Putamen (tissue), 1 donor: ENCODE measurements around the gene EPS8.

Experiments used
- DNase-seq: peaks from one replicate; pipeline ENCODE4 v3.0.0-alpha.2; 2016; ENCODE audit warnings: low spot score

The EPS8 gene

DNA sequence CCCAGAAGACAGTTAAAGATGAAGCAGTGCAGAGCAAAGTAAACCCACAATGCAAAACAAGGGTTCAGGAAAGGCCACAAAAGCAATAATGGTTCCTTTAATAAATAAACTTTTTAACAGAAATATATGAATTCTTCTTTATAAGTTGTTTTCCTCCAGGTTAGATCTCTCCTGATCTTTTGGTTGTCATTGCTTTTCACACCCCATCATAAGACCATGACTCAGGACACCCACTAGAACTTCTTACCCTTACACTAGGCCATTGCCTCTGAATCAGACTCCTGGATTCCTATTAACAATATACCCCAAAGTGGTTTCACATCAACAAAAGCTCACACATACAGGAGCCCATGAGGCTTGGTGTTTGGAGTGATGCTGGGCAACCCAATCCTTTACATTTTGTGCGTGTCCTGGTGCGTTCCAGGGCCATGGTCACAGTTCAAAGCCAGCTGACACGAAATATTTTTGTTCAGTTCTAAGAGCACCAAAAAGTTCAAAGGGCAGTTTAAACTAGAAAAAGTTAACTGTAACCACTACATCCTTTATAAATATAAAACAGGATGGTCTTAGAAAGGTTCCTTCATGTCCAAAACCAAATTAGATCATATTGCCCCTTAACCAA is 187.0 kb downstream of the EPS8 start:
- DNase-seq, result no peak

DNA sequence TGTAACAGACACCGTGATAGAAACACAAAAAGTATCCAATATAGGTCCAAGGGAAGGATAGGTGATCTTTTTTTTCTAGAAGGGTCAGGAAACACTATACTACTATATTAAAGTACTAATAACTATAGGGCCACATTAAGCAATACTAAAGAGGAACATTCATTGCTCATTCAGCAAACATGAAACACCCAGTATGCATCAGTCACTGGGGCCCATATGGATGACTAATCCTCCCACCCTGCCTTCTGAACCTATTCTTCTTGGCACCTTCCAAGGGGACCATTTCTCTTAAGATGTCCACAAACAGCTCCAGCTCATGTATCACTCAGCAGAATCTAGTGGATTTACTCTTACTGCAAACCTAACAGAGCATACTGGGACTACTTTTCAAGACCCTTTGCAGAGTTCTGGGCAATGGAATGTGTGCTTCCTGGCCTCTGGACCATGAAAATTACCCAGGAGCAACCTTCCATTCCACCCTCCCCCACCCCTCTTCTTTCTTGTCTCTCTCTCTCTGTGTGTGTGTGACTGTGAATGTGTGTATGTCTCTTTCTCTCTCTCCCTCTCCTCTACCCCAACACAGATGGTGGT is 187.9 kb downstream of the EPS8 start:
- no peak for DNase-seq

DNA sequence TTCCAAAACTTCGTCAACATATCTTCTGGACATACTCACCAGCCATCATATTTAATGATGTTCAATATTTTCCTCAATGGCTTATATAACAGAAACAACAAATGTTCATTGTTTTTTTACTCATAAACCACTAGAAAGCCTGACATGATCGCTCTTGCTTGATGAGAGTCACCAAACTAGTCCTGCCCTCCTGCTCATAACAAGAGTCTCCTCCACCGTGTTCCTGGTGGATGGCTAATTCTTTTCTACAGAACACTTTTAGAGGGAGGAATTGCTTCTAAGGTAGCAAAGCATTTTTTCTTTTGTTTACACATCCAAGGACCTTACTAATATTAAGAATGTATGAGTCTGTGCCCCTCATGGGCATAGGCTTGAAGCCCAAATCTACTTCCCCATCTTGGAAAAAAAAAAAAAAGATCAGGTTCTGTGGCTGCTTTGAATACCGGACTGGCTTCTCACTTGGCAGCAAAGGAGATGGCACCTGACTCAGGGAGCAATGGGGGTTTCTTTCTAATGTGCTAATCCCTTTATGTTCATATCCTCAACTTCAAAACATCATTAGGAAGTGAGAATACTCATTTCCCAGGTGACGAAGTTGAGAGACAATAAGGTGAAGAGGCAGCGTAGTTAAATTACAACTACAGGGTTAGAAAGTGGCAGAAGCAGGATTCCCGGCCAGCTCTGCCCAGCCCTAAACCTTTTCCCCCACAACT is 188.8 kb downstream of the EPS8 start:
- no peak for DNase-seq

GRCh38 chr12:15599266-15600037 is 189.7 kb downstream of the EPS8 start:
- no peak for DNase-seq

DNA sequence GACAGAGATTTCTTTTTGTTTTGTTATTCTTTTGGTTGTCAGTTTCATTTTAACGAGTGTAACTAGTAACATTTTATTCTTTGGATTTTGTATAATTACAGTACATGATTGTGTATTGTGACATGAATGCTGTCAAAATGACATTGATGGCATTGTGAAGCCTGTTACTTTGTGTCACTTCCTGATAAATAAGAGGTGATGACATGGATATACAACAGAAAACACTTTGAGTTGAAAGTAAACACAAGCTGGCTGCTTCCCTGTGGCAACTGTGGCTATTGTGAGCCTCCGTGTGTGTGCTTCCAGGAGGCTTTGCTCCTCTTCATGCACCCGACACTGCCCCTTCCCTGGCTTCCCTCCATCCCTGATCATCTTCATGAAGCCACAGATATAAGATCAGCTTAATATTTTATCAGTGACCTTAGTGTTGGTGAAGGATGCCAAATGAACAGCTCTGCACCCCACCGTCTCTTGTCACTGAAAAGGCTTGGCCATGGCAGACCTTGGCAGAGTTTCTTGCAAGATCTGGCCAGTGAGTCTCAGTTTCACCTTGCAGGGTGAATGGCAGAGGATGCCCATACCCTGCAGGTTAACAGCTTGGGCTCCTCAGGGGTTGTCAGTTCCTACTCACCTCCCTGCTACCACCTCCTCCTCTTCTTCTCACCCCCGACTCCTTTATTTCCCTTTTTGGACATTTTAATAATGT is 191.9 kb downstream of the EPS8 start:
- DNase-seq, result no peak

- no peak for DNase-seq
Measured at GRCh38 chr12:15596174-15596573, 193.0 kb downstream of the EPS8 start.

GRCh38 chr12:15592934-15593333 is 196.3 kb downstream of the EPS8 start:
- DNase-seq, result no peak

DNA sequence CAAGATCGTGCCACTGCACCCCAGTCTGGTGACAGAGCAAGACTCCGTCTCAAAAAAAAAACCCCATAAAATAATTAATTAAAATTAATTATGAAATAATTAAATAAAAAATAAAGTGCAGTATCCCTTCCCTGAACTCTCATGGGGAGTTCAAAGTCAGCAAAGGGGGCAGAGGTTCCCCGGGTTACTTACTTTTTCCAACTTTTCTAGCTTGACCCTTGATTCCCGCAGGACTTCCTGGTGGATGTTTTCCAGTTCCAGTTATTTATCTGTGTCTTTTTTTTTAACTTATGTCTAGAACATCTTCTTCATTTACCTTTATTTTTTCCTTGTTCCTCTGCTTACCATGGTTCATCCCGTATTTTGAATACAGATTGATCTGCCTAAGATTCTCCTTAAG is 197.4 kb downstream of the EPS8 start:
- DNase-seq, result no peak

- peak; percentile 78 for DNase-seq
Measured at GRCh38 chr12:15590180-15590826, 198.9 kb downstream of the EPS8 start.

- no peak for DNase-seq
Measured at GRCh38 chr12:15589328-15590032, 199.7 kb downstream of the EPS8 start.

DNA sequence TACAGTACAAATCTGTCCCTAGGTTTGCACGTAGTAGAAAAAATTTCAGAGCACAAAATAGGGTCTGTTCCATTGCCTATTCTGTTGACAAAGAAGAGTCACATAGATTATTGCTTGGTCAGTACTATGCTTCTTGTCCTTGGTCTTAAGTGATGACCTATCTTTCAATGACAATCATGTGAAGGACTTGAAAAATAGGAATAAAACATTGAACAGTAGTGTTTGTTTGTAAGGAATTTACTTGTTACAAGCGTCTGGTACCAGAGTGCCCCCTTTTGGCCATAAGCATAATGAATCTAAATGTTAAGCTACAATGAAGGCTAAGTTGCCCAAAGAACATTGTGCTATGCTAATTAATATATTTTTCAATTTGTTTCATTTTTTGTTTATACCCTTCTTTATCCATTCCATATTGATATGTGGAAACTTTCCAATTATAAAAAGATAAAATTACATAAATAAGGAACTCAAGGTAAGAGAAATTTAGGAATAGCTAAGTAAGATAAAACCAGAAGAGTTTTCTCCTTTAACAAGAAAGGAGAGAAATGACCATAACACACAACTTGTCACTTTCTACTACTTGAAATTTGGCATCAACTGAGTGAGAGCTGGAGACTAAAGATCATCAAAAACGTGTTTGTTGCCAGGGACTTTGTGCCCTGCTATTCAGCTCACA is 204.7 kb downstream of the EPS8 start:
- peak; percentile 66 for DNase-seq

- no peak for DNase-seq
Measured at GRCh38 chr12:15583804-15584203, 205.4 kb downstream of the EPS8 start.

GRCh38 chr12:15581006-15581405 is 208.2 kb downstream of the EPS8 start:
- no peak for DNase-seq

GRCh38 chr12:15580431-15580830 is 208.8 kb downstream of the EPS8 start:
- no peak for DNase-seq

DNA sequence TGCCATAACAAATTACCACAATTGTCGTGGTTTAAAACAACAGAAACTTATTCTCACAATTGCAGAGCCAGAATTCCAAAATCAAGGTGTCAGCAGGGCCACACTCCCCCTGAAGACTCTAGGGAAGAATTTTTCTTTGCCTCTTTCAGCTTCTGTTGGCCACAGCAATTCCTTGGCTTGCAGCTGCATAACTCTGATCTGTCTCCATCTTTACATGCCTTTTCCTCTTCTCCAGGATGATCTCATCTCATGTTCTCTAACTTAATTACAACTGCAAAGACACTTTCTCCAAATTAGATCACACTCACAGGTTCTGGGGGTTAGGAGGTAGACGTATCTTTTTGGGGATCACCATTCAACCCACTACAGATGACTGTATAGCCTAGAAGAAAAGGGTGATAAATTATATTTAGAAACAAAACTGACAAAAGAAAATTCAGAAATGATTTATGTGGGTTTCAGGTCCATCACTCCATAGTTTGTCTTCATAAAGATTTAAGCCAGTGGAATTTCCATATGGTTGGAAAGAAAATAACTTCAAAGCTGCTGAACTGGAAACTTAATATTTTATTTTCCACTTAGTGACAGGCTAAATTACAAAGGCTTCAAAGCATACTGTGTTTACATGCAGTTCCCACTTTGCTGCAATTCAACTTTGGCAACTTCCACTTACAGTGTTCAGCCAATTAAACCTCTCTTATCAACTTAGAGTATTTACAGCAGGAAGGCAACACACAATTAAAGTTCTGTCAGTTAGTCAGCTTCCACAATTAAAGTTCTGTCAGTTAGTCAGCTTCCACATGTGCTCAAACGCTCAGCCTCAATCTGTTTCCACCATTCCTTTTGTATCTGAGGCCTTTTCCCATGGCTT is 213.3 kb downstream of the EPS8 start:
- DNase-seq, result no peak

- no peak for DNase-seq
Measured at GRCh38 chr12:15574353-15574752, 214.8 kb downstream of the EPS8 start.
